IPS-15b (cell line): ENCODE measurements around the gene RRN3.
"Not testable (repeated sequence)": the region's sequence is repeated elsewhere in the genome, so short reads cannot be mapped to it uniquely, and the experiment has no call there.

Experiments used
- H3K27me3 ChIP-seq: one replicate; pipeline ENCODE4 v1.6.1; 2013; ENCODE audit warnings: low read length; ENCODE audit not compliant: control insufficient read depth, insufficient read depth
- H3K36me3 ChIP-seq: one replicate; pipeline ENCODE4 v1.6.1; 2013; ENCODE audit warnings: low read length; ENCODE audit not compliant: control insufficient read depth, insufficient read depth
- H3K4me1 ChIP-seq: one replicate; pipeline ENCODE4 v1.6.1; 2013; ENCODE audit warnings: mild to moderate bottlenecking, low read length; ENCODE audit not compliant: control insufficient read depth, insufficient read depth
- H3K4me3 ChIP-seq: one replicate; pipeline ENCODE4 v1.5.1; 2013; ENCODE audit warnings: low read depth, low read length
- H3K9ac ChIP-seq: one replicate; pipeline ENCODE4 v1.6.1; 2013; ENCODE audit warnings: low read depth, mild to moderate bottlenecking, low read length
- H3K9me3 ChIP-seq: one replicate; pipeline ENCODE4 v1.6.1; 2013; ENCODE audit warnings: mild to moderate bottlenecking, low read length; ENCODE audit not compliant: control insufficient read depth, insufficient read depth

The RRN3 gene, protein sequence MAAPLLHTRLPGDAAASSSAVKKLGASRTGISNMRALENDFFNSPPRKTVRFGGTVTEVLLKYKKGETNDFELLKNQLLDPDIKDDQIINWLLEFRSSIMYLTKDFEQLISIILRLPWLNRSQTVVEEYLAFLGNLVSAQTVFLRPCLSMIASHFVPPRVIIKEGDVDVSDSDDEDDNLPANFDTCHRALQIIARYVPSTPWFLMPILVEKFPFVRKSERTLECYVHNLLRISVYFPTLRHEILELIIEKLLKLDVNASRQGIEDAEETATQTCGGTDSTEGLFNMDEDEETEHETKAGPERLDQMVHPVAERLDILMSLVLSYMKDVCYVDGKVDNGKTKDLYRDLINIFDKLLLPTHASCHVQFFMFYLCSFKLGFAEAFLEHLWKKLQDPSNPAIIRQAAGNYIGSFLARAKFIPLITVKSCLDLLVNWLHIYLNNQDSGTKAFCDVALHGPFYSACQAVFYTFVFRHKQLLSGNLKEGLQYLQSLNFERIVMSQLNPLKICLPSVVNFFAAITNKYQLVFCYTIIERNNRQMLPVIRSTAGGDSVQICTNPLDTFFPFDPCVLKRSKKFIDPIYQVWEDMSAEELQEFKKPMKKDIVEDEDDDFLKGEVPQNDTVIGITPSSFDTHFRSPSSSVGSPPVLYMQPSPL

DNA sequence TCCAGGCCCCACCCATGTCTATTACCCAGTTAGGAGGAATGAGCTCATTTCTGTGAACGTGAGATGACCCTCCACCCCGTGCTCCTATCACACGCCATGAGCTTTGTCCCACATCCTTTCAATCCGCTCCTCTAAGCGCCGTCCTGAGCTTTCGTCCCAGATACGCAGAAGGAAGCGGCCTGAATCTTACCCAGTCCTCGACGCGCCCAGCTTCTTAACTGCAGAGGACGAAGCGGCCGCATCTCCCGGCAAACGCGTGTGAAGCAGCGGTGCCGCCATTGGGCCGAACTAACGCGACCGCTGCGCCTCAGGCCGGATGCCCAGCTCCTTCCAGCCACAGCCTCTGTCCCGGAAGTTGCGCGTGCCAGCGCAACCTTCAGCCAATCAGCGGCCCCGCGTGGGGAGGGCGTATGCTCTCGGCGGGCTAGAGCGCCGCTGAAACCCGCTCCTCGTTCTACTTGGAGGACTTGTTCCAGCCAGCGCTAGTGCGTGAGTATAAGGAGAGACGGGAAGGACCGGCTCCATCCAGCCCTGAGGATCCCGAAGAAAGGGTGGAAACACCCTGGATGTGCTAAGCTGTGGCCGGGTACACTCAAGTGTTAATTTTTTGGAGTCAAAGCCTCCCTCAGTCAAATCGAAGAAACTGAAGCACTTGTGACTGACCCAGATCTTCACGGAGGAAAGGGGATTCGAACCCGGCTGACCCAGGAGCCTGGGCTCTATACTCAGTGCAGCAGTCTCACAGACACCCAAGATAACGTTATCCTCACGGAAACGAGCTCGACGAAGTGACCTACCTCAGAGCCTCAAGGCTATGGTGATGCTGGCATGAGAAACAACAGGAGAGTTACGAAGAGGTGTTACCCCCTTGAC lies at the start of gene RRN3:
RRN3 (minus strand) TSS at position 318 of the 873 bp plus-strand sequence; CDS start at position 279, 39 bp downstream.
- H3K9me3 ChIP-seq, result not testable (repeated sequence)

DNA sequence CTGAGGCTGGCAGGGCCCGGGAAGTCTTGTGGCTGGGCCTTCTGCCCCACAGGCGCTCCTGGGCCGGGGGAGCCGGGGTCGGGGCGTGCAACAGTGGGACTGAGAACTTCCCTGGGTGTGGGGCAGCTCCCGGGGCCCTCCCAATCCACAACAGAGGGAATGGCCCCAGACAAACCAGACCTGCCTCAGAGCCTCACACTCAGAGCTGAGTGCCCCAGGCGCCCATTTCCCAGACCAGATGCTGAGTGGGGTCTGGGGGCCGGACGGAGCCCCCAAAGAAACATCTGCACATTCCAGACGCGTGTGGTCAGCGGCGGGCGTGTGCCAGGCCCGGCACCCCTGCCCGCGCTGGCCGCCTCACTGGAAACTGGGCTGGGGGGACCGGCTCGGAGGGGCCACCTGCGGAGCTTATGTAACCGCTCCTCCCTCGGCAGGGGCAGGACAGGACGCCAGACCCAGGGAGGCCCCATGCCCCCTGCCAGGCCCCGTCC lies 49.6 kb upstream of the RRN3 start:
- not testable (repeated sequence) for H3K4me3 ChIP-seq, H3K36me3 ChIP-seq, H3K9me3 ChIP-seq, H3K9ac ChIP-seq, H3K4me1 ChIP-seq, H3K27me3 ChIP-seq

More for the DNA sequence above, at the start of gene RRN3:
- H3K4me1 ChIP-seq, H3K36me3 ChIP-seq, H3K27me3 ChIP-seq: not testable (repeated sequence)
- H3K9ac ChIP-seq, result peak within 1 kb of the TSS; percentile 97
- H3K4me3 ChIP-seq, result peak within 1 kb of the TSS; percentile 96

DNA sequence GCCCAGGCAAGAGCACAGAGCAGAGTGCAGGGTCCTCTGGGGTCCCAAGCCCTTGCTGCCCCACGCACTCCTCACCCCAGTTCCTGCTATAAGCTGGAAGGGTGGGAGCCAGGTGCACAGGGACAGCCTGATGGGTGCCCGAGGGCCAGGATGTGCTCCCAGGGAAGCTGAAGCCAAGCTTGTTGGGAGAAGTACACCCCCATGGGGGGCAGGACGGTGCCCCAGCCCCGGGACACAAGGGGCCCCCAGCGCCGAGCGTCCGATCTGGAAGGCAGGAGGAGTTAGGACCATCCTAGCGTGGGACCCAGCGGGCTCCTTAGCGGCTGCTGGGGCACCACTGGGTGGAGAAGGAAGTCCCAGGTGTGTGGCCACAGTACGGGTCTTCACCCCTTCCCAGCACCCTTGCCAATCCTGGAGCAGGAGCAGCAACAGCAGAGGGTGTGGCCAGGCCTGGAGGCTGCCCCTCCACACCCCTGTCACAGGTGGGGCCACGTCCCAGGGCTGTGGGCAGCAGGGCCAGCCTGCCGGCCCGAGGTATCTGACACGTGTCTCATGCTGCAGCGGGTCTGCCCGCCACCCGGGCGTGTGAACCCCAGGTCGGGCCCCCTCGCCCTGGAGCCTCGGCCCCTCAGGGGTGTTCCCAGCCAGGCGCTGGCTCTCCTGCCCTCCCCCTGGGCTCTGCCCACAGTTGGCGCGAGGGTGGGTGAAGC lies 49.0 kb upstream of the RRN3 start:
- H3K36me3 ChIP-seq, H3K9me3 ChIP-seq, H3K4me3 ChIP-seq, H3K27me3 ChIP-seq, H3K9ac ChIP-seq, H3K4me1 ChIP-seq: not testable (repeated sequence)

DNA sequence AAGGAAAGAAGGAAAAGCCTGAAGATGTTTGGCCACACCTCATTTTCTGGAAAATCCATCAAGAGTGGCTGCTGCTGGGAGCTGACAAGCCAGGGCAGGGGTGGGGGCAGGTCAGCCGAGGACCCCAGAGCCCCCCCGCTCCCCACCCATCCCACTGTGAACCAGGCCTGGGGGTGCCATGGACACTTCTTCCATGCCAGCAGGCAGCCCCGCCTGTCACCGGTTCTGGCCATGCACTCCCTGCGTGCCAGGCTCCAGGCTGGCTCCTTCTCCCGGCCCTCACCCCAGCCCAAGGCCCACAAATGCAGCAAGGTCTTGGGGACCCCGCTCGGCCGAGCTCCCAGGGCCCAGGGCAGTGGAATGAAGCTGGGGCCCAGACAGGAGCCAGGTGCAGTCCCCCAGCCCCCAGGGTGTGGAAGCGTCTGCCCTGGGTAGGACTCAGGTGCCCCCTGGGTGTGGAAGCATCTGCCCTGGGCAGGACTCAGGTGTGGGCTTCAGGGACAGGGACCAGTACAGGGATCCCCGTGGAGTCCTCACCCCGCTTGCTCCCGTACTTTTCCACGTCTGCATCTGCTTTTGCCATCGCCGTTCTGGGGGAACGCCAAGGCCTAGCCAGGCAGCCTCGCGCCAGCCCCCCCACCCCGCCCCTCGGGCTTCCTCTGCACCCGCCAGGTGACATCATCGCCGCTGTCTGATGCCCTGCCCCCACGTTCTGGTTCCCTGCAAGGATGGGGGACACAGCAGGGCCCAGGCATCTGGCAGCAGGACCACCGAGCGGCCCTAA lies 48.2 kb upstream of the RRN3 start:
- not testable (repeated sequence) for H3K36me3 ChIP-seq, H3K9ac ChIP-seq, H3K27me3 ChIP-seq, H3K9me3 ChIP-seq, H3K4me1 ChIP-seq, H3K4me3 ChIP-seq

DNA sequence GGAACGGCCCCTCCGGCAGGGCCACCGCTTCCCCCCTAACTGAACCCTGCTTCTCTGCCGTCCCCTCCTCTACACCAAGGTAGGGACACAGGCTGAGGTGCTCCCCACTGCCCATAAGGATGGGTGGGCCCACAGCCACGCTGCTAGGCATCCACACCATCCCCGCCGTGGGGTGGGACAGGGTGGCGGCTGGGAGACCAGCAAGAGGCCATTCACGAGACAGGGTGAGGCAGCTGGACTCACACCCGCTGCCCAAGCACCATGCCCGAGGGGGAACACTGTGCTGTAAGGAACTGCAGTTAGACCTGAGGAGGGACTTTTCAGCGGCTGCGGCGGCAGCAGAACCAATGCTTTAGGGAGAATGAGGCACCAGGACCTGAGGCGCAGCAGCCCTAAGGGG lies 47.5 kb upstream of the RRN3 start:
- Histone ChIP-seq H3K36me3 (no peaks in the 10 kb centered on the region), H3K4me1 (peaks cover 6% of the 10 kb centered on the region), H3K9ac (no peak overlapping the region), H3K4me3 (no peak overlapping the region), H3K27me3 (no peaks in the 10 kb centered on the region), H3K9me3 (no peaks in the 10 kb centered on the region)

DNA sequence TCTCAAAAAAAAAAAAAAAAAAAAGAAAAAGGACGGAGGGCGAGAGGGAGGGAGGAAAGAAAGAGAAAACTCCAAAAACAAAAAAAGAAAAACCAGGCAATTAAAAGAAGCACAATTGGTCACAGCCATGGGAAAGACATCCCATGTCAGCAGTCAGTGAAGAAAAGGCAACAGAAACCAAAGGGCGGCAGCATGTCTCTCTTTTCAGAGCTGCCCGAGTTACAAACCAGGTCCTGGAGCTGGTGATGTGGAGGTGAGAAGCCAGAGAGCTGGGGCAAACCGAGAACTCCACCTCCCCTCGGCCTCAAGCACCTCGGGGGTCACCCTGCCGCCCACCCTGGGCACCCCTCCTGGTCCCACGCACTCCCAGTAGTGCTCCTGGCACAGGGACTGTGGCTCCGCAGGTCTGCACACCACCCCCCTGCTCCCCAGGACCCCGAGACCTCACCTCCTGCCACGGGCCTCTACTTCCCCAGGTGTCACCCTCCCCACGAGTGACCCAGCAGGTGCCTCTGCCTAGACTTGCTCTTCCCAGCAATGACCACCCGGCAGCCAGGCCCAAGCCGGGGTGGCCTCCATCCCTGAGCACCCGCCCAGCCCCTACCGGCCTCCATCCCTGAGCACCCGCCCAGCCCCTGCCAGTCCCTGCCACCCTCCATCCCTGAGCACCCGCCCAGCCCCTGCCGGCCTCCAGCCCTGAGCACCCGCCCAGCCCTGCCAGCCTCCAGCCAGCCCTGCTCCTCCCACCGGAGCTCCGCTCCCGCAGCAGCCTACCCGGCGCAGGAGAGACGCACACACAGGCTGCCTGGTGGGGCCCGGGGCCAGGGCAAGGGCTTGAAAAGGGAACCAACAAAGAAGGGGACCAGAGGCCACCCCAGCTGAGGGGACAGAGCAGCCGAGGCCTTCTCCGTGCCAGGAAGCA lies 46.6 kb upstream of the RRN3 start:
- not testable (repeated sequence) for H3K9ac ChIP-seq, H3K9me3 ChIP-seq, H3K4me3 ChIP-seq, H3K4me1 ChIP-seq, H3K27me3 ChIP-seq, H3K36me3 ChIP-seq

DNA sequence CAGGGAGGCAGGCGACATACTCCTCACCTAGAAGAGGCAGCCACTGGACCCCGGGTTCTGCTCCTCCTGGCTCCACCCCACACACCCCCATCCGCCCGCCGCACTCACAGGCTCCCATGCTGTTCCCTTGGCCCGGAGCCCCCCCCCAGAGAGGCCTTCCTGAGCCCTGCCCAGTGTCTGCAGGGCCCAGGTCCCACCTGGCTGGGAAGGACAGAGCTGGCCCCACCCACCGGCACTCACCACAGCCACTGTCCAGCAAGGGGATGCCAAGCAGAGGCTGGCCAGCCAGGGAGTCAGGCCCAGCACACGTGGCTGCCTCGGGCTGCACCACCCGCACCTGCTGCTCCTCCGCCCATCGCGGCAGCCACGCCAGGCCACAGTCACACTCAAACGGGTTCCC lies 43.4 kb upstream of the RRN3 start:
- H3K36me3 ChIP-seq, H3K4me1 ChIP-seq, H3K4me3 ChIP-seq, H3K27me3 ChIP-seq, H3K9ac ChIP-seq, H3K9me3 ChIP-seq: not testable (repeated sequence)

DNA sequence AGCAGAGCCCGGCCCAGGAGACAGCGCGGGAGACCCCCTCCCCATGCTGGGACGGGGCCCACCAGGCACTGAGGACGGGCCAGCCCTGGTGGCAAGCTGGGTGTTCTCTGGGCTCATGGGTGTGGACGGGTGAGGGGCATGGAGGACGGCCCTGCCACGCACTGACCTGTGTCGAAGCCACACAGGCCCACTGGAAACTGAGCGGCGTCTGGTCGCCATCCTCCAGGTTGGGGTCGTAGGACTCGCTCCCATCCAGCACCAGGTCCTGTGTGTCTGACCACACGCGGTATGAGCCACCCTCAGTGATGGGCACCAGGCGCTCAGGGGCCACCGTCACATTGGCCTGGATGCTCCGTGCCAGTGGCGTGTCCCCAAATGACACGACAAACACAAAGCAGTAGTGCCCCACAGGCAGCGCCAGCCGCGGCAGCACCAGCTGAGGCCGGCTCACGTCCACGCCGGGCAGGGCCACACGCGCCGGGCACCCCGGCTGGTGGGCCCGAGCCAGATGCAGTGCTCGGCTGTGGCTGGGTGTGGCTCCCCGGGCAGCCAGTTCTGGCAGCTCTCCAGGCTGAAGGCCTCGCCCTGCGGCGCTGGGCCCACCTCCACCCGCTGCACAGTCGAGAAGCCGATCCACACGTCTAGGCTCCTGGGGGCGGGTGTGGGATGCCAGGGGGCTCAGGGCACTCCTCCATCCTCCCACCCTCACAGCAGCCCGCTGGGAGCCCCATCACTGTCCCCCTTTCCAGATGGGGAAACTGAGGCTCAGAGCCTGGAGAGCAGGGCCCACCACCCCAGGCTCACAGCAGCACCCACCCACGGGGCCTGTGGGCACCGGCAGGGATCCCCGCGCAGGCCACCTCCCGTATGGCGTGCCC lies 41.6 kb upstream of the RRN3 start:
- H3K4me3 ChIP-seq, result not testable (repeated sequence)

DNA sequence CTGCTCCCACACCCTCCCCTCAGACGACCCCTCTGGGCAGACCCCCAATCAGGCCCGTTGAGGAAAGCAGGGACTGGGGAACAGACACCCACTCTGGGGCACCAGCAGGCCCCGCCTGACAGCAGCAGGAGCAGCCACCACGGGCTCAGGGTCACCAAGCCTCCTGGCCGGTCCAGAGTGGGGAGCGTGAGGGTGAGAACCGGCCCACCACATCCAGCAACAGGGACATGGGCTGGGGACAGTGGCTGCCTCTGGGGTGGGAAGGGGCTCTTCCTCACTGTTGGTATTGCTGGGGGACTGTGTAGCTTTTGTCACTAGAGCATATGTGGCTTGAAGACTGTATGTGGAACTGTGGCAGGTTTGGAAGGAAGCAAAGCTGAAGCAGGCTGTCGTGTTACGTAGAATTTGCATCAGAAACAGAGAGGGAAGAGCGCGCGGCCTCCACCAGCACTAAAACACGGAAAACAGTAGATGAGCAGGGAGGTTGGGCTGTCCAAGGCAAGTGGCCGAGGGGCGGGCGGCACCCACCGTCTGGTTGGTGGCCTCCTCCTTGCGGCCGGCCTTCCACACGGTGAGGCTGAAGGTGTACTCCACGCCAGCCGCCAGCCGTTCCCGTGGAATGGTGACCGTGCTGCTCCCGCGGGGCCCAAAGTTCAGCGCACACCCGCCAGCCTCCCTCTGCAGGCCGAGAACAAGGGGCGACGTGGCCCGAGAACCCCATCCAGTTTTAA lies 40.8 kb upstream of the RRN3 start:
- H3K4me1 ChIP-seq, H3K9me3 ChIP-seq, H3K27me3 ChIP-seq, H3K9ac ChIP-seq, H3K36me3 ChIP-seq, H3K4me3 ChIP-seq: not testable (repeated sequence)

More for the DNA sequence above, 41.6 kb upstream of the RRN3 start:
- not testable (repeated sequence) for H3K9me3 ChIP-seq, H3K36me3 ChIP-seq, H3K27me3 ChIP-seq, H3K9ac ChIP-seq, H3K4me1 ChIP-seq
